NCI-H82 treated with DMSO at 0.1 percent for 48 hours (cell line): ENCODE results near the gene EXOC4.

ENCODE experiments used
- DNase-seq: peaks from one replicate; lab custom pipeline; 2025; ENCODE audit not compliant: unreplicated experiment; lab: John Stamatoyannopoulos, UW

EXOC4 gene

DNA sequence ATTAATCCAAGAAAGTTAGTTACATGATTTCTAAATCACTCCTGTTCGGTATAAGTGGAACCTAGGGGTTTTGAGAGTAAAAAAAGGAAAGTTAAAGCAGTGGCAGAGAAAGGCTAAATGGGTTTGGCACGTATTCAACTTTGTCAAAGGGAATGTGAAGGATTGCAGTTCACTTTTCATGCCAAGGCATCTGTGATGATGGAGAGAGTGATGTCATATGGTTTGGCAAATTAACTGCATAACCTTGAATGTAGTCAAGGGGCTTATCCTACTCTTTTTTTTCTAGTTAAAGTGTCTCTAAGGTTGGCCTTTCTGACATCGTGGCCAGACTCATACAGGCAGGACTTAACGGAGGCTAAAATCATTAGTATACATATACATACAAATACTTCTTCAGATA lies 277.8 kb downstream of the EXOC4 start:
- no peak for DNase-seq

DNA sequence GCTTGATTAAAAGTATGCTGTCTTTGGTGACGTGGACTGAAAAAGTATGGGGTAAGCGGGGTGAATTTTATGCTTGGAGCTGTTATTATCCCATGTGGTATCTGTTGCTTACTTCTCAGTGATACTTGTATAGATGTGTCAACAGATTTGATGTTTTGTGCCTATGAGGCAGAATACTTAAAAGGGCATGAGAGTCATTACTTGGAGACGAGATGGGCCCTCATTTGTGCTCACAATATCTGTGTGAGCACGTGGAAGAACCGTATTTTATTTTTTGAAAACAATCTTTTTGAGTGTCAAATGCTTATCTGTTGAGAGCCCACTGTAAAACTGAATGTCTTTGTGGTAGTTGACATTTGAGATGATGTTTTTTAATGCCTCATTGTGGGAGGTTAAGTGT lies 281.9 kb downstream of the EXOC4 start:
- no peak for DNase-seq

DNA sequence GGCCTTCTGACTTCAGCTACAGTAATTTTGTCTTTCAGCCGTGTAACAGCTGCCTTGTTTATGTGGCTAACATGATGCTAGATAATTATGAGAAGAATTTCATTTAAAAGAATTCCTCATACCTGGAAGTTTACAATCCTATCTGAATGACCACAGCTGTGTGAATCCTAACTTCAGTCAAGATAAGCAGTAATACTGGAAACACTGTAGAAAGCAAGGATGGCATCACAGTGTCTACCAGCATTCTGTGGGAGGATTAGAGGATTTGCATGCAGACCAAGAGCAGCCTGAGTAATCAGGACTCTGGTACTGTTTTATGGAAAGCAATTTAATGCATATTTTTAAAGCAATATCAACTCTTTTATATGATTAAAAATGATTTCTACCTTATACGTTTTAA lies 282.4 kb downstream of the EXOC4 start:
- DNase-seq: no peak

DNA sequence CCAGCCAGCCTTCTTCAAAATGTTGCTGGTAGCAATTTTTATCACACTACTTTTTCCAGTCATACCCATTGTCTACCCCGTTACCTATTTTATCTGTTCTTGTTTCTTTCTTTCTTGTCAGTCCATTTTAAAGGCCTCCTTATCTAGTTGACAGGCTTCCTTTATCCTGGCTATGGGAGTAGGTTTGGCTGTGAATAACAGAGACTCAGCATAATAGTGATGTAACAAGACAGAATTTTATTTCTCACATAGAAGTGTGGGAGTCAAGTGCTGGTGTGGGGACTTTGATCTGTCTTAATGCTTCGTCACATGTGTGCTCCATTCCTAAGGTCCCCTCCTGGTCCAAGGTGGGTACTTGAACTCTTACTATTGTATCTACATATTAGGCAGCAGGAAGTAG lies 283.6 kb downstream of the EXOC4 start:
- no peak for DNase-seq

DNA sequence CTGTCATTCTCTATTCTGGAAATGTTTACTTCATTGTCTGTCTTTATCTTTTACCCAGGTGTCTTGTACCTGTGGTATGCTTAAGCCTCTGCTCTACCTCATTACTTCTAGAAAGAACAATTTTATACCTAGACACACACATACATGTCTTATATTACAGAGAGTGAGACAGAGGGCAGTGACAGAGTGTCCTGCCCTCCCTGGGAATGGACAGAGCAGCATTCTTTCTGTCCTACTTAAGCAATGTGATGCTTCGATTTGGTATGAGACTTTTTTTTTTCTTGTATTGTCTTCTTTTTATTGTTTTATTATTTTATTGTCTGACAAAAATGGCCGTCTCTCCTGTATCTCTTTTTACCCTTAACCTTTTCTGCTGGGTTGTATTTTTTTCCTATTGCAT lies 286.1 kb downstream of the EXOC4 start:
- DNase-seq: no peak

DNA sequence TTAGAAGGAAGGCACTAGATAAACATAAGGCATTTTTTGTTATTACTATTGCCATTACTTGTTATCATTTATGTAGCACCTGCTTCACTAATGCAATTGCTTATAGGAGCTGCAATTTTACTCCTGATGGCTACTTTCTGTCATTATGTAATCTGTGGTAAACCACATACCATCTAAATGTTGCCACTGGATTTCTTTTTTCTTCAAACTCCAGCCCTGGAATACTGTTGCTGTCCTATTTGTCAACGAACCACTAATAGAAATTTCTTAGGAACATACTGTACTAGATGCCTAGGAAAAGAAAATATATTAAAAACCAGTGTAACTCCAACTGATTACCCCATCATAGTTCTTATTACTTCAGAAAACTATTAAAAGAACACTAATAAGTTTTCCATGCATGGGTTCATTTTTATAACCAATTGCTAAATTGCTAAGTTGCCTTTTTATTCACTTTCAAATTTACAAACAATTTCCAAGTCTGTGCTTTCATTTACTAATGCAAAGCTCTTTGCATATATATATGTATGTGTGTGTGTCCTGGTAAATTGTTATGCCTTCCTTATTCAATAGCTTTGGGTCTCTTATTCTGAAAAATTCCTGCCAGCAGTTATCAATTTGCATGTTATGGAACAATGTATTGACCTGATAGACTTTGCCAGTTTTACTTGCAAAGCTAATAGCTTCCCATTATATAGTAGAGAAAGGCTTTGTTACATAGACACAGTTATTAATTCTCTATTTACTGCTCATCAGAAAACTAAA lies 287.4 kb downstream of the EXOC4 start:
- no peak for DNase-seq

DNA sequence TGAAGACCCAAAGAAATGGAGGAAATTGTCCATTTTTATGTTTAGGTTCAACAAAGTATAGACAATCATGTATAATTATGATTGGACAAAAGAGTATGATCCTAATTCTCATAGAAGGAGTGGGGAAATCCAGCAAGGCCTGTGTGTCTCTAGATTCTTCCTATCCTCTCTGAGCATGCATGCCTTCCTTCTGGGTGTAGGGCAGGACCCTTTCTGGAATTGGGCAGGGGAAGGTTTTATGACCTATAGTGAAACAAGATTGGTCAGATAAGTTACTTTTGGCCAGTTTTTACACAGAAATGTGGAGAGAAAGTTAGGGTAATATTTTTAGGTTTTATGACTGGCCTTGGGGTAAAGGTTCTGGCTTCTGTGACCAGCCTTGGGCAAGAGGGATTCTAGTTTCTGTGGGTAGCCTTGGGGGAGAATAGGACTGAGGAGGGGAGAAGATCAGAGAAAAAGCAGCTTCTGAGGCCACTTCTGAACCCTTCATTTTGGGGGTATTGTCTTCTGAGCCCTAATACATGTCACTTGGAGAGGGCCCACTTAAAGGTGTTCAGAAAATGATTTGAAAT lies 289.4 kb downstream of the EXOC4 start:
- DNase-seq: no peak

DNA sequence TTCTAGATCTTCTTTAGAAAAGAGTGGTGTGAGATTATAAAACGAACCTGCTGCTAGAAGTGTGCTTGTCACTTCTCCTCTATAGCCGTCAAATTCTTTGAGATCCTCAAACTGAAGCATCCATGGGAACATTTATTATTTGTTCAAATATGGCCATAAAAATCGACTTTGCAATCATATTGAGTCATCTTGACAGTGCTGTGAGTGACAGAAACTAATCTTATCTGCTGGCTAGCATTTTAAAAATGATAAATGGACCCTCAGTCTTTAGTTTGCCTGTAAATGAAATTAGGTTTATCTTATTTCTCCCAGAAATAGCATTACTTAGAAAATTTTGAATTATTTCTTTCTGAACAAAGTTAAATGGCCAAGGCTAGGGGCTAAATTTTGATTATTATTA lies 290.8 kb downstream of the EXOC4 start:
- no peak for DNase-seq

DNA sequence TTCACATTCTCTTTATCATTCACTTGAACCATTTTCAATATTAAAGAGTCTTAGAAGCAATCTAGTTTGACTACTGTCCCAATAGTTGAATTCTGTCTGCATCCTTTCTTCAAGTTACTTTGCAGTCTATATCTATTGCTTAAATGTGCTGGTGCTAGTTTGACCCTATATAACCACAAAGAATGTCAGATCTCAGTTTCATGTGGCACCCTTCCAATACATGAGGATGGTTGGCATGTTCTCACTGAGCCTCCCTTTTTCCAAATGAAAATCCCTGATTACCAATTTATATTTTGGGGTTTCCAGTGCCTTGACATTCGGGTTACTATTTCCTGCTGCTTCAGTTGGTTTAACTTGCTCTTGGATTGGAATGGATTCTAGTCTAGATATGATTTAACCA lies 292.7 kb downstream of the EXOC4 start:
- no peak for DNase-seq

DNA sequence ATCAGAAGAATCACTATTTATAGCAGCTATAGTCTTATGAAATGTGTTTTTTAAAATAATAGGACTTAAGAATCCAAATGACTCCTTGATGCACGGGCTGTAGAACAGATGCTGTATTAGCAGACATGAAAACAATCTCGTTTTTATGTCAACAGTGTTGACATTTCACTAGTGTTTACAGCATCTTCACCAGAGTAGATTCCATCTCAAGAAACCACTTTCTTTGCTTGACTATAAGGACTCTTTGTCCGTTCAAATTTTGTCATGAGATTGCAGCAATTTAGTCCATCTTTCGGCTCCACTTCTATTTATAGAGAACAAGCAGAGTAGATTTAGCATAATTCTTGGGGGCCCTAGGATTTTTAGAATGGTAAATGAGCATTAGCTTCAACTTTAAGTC lies 295.1 kb downstream of the EXOC4 start:
- DNase-seq: no peak

DNA sequence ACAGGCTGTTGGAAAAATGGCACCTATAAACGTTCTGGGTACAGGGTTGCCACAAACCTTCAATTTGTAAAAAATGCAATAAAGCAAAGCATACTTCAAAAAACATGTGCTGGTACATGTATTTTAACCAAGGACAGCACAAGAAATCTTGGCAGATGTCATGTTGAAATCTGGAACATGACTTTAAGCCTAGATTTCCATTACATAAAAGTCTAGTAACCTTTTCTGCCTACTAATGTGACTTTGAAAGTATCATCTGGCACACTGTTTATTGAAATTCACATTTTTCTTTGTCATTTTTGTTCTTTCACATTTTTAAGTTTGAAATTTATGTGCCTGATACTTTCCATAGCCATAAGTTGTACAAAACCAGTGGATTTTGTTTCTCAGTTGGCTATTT lies 296.8 kb downstream of the EXOC4 start:
- no peak for DNase-seq

DNA sequence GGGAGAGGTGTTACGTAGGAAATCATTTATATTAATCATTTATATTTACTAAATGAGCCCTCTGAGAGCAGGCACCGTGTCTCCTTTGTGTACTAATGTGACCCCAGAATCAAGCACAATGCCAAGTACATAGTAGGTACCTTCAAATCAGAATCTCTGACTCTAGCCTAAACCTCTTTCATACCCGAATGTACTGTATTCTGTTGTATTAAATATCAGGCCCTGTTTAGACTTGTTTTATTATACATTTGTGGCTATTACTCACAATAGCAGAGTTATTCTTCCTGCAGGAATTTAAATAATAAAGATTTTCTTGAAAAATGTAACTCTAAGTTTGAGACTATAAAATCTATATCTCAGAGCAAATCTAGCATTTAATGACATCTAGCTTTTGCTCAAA lies 297.3 kb downstream of the EXOC4 start:
- no peak for DNase-seq

DNA sequence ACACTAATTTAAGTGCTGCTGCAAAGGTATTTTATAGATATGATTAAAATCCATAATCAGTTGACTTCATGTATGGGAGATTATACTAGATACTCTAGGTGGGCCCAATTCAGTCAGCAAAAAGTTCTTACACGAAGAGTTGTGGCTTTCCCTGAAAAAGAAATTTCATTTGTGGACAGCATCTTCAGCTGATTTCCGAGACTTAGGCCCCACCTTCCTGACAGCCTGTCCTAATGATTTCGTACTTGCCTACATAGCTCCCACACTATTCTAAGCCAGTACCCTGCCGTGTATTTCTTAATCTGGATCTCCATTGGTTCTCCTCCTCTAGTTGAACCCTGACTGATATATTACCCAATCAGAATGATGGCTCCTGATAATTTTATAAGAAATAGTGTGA lies 297.9 kb downstream of the EXOC4 start:
- no peak for DNase-seq

DNA sequence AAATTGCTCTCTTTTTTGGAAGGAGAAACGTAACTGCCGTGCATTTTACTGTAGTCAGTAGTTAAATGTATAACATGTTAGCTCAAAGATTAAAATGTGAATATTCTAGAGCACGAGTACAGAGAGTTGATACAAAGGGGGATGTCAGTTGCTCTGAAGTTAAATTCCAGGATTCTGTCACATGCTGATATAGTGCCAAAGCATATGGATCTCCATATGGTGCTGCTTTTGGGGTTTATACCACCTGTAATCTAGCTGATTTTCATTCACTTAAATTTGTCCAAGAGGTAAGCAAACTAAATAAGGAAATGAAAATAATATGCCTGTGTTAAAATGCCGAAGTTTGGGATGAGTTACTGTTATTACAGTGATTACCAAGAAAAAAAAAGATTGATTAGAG lies 298.6 kb downstream of the EXOC4 start:
- peak; percentile 6 for DNase-seq

DNA sequence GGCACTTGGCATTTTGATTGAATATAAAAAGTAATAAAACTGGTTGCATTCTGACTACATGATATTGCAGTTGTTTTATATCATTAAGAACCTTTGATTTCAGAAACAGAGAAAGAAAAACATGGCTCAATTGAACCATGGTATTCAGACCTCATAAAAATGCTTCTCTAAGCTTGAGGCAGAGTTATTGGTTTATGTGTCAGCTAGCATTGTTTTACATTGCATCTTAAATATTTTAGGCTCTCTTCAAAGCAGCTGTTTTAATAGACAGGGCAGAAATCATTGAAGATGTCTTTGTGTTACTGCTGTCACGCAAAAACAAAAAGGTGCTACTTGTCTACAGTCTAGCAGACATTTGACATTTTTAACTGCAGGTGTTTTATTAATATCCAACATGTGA lies 299.2 kb downstream of the EXOC4 start:
- DNase-seq: no peak

DNA sequence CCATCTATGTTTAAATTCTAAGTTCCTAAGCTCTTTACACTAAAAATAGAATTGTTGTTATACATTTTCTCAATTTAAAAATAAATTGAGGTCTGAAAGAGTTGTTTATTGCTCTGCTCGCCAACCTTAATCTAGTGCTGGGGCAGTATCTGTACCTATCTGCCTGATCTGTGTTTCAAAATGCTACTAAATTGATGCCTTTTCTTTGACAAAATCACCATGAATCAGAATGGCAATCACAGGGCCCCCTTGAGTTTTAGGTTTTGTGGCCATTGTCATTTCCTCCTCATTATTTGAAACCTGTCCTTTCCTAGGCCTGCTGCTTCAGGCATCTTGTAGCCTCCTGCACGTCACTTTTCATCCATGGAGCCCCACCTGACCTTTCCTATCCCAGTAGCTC lies 301.5 kb downstream of the EXOC4 start:
- no peak for DNase-seq

DNA sequence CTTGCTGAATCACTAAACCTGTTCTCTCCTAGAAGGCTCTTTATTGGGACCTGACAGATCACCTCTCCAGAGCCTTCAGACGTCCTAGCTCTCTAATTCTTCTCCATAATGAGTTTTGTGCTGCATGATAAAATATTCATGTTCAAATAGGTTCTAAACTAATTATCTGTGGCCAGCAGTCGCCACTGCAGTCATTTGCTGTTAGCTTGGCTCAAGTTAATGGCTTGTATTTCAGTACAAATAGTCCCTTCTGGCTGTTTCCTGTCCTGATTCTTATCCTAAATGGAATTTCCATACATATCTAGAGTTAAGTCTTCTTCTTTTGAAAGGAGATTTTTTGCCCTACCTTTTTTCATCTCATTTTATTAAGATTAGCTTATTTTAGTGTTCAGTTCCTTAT lies 303.2 kb downstream of the EXOC4 start:
- DNase-seq: no peak

DNA sequence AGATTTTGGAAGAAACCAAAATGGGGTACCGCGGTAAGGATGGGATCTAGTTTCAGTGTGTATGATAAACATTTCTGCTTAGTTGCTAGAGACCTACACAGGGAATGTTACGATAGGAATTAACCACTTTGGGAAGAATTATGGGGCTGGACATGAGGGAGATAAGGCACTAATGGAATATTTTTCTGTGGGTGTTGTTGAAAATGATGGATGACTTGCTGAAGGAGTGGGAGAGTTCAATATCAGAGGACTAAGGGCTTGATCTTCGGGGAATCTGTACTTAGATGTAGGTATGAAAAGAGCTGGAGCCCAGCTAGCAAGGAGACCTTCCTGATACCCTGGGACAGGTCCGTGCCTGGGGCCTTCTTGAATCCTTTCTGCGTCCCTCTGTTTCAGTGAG lies 303.7 kb downstream of the EXOC4 start:
- DNase-seq: no peak

DNA sequence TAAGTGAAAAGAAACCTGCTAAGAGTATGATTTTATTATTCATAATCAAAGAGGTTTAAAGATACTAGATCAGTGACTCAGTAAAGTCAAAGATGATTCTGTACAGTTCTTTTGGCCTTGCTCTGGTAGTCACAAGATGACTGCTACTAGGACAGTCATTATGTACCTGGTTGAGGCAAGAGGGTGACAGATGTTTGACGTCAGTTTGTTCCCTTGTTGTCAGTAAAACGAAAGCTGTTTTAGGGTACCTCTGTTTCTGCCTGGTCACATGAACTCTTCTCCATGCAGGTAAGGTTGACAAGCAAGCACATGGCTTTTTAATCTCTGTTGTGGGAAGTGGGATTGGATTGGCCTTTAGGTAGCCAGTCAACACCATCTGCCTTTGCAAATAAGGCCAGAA lies 308.0 kb downstream of the EXOC4 start:
- no peak for DNase-seq

DNA sequence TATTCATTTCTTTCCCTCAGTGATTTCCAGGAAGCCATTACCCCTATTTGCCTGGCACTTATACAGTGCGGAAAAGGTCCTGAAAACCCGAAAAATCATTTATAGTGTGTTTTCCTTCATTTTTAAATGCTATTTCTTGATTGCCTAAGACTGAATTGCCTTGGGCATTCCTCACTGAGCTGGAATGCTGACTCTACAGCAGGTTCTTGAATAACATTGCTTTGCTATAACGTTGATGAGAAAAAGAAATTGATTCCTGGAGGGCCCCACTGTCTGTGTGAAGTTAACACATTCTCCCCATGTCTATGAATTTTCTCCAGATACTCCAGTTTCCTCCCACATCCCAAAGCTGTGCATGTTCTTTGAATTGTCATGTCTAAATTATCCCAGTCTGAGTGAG lies 308.5 kb downstream of the EXOC4 start:
- DNase-seq: no peak

DNA sequence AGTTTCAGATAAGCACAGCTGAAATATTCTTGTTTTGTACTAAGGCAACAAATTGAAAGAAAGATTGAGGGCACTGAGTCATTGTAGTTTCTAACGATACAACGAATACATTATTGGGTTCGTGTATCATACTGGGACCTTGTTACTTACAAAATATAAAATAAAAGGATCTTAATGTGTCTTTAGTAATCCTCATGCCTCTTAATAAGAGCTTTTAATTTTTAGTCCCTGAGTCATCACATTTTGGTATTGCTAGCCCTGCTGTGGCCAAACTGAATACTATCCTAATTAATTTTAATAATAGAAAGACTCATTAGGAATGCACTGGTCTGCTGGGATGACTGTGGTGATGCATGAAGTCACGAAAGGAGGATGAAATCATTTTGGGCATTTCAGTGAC lies 309.7 kb downstream of the EXOC4 start:
- DNase-seq: no peak

DNA sequence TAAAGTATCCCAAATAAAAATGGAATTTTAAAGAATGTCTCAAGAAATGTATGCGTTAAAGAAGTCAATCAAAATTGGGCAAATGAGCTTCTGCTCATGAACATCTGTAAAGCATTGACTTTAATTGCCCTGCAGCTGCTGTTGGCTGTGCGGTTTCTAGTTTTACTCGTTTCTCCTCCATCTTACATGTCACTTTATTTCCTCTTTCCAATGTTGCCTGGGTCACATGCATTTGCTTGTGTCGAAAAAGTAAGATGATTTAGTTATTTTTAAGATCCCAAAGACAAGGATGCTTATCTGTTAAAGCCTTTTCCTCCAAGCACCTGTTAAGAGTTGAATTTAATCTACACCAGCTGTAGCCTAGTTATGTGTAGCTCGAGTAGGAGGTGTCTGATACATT lies 310.4 kb downstream of the EXOC4 start:
- no peak for DNase-seq

DNA sequence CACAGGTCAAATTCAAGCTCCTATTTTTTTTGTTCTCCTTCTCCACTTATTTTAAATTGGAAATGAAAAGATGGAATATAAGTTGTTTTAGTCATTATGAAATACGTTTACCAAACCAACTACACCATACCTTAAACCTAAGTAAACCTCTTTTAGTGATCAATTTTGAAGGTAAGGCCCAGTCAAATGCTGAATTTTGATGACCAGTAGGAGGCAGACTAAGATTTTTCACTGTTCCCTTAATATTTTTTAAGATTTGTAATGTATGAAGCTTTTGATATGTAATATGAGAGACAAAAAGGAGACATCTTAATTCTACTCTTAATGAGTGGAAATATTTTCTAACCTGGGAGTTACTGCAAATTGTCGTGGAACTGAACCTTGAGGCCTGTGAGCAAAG lies 311.6 kb downstream of the EXOC4 start:
- no peak for DNase-seq
